Fibroblast of peridontal ligament (primary cell): ENCODE results near the gene MBNL2.
A peak's percentile ranks its signal among the peaks of the same experiment; 100 is the strongest.

Source experiments
- DNase-seq: peaks from one replicate; pipeline ENCODE4 v3.0.0-alpha.2; 2010; ENCODE audit errors: extremely low read depth

The MBNL2 gene

DNA sequence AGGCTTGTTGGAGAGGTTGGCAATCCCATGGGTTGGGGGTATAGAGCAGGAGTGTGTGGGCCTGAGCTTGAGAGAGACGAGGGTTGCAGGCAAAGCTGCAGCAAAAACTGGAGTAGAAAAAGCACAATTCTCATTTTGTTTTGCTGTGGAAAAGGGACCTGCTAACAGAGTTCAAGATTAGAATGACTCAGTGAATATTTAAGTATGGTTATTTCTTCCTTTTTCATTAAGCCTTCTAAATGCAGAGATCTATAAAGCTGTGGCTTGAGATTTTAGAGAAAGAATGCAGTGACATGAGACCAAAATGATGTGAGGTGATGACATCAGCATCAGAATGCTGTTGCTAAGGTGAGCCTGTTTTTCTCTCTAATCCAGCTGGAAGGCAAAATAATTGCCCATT is 10.8 kb upstream of the MBNL2 start:
- DNase-seq: peak; percentile 30

DNA sequence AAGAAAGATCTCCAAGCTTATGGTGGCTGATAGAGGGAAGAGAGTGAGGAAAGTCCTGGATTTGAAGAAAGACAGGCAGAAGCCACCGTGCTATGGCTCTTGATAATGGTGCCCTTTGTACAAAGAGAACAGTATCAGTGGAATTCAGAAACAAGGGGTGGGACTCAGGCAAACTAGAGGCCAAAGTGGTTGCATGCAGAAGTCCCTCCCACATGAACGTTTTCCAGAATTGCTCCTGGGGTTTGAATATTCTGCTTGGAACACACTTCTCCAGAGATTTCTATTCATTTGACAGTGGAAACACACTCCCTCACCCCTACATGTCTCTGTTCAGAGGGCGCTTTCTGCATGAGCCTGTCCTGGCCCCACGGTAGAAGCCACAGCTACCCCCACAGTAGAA is 10.1 kb upstream of the MBNL2 start:
- DNase-seq: no peak

DNA sequence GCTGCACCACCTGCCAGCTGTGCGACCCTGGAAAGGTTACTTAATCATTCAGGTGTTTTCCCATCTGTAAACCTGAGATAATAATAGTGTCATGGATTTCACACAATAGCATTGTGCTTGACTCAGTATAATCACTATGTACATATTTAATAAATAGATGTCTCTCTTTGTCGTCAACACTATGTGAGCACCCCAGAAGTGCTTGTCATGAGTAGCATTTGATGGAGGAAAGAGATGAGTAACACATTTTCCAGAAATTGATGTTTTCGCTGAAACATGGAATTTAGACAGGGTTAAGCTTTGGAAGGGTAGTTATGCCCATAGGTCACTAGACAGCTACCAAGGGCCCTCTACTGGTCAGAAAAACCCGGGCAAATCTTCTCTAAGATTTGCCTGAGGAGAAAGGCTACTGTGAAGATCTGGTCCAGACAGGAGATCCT is 9.5 kb upstream of the MBNL2 start:
- peak; percentile 65 for DNase-seq

DNA sequence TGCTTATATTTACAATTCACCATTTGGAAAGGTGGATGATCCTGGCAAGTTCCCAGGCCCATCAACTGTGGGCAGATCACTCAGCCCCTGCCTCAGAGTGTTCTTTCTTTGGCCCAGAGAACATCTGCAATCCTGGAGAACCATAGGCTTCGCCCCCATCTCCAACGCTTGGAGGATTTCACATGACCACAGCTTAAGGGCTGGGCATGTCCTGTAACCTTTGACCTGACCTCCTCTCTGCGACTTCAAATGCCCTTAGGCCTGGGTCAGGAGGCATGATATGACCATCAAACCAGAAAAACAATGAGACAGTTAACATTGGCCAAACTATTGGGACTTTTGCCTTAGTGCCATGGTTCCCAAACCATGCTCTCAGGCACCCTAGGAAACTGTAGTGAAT is 7.2 kb upstream of the MBNL2 start:
- no peak for DNase-seq

DNA sequence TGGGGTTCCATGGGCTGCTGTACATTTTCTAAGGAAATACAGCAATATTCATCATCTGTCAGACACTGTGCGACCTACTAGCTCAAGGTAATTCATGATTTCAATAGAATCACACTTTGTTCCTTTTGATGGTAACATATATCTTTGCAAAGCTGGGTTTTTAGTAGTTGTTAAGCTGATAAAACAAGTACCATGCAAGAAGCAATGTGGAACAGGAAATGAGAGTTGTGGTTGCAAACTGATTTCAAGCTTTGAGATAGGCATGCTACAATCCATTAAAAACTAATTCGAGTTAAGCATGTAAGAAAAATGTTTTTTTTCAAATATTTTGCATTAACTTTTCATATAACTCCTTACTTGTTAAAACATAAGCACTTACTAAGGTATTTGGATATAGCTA is 6.8 kb upstream of the MBNL2 start:
- no peak for DNase-seq

DNA sequence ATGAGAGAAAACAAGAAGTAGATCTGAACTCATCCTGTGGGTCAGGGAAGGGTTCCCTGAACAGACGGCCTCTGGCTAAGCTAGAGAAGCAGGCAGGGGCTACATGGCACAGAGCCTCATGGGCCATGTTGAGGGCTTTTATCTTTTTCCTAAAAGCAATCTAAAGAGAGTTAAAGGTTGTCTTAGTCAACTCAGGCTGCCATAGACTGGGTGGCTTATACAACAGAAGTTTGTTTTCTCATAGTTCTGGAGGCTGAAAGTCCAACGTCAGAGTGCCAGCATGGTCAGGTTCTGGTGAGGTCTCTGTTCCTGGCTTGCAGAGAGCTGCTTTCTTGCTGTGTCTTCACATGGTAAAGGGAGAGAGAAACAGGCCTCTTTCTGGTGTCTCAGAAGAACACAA is 2.9 kb upstream of the MBNL2 start:
- no peak for DNase-seq

DNA sequence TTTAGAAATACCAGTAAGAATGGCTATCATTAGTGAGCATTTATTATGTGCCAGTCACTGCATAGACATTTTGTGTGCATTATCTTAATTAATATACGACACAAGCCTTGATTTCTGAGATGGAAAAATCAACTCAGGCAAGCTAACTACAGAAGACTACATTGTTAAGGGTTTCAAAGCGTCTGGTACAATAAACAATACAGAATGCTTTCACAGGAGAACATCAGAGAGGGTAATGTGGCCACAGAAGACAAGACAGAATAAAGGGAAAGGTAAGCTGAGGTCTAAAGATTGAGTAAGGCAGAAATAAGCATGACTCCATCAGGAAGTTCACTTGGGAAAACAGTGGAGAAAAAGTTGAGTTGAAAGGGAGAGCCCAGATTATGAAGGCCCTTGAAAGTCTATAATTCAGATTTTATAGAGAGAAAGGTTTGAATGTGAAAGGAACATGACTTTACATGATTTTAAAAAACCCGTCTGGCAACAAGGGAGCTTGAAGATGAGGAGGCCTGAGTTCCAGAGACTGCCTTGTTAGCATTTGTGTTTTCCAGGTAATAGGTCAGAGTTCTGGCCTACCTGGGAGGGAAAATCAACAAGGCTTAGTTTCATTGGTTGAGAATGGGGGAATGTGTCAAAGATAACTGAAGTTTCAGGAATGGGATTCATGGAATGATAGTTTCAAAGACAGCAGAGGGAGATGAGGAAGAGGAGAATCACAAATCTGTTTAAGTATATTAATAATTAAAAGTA is 1.8 kb upstream of the MBNL2 start:
- DNase-seq: no peak

DNA sequence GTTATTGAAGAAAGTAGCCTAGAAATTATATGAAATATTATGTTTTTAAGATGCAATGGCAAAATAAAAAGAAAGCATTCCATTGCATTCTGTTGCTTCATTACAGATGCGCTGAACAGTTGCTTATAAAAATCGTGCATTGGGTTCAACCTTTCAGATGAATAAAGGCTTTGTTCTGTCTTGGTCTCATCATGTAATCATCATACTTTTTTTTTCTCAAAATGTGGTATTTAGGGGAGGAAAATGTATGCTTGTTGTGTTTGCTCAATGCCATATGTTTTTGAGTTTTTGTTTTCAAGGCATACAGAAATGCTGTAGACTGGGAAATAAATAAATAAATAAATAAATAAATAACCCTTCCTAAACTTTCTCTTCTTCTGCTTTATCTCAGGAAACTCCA is 1.1 kb upstream of the MBNL2 start:
- no peak for DNase-seq

DNA sequence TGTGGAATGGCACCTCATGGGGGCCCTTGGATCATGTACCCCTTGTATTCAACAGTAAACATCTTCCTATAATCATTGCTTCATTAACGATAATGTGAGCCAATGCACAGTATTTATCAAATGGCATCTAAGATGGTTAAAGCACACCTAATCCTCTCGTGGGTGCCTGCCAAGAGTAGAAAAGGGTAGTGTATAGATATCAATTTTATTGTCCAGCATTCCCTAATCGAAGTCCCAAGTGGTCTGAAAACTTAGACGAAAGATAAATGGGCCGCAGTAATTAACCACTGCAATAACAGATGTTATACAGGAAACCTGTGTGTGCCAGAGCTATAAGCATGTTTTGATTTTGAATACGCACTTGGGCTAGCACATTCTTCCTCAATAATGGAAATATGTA is 667 bp upstream of the MBNL2 start:
- no peak for DNase-seq

DNA sequence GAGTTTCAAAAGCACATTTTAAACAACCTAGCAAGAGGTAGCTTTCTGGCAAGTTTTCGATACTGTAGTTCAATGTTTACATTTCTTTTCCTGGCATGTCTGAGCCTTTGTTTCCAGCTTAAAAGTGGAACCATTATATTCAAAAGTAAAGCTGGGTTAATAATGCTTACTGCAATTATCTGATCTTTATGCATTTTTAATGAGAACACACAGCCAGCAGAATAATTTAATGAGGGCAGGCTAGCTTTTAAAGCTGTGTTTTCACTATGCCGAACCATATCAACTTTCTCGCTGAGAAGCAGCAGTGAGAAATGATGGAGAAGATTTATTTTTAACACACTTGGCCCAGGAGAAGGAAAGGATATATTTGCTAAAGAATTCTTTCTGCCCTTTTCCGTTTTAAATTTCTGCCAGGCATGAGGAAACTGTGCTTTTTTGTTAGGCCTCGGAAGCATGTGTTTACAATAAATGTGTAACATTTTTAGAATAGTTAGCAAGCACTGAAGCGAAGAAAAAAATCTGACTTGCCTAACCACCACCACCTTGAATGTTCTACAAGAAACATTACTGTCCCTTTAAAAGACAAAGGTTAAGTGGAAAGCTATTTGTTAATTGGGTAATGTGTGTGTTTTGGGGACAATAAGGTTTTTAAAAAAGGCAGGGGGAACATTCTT is 1.0 kb downstream of the MBNL2 start:
- no peak for DNase-seq

DNA sequence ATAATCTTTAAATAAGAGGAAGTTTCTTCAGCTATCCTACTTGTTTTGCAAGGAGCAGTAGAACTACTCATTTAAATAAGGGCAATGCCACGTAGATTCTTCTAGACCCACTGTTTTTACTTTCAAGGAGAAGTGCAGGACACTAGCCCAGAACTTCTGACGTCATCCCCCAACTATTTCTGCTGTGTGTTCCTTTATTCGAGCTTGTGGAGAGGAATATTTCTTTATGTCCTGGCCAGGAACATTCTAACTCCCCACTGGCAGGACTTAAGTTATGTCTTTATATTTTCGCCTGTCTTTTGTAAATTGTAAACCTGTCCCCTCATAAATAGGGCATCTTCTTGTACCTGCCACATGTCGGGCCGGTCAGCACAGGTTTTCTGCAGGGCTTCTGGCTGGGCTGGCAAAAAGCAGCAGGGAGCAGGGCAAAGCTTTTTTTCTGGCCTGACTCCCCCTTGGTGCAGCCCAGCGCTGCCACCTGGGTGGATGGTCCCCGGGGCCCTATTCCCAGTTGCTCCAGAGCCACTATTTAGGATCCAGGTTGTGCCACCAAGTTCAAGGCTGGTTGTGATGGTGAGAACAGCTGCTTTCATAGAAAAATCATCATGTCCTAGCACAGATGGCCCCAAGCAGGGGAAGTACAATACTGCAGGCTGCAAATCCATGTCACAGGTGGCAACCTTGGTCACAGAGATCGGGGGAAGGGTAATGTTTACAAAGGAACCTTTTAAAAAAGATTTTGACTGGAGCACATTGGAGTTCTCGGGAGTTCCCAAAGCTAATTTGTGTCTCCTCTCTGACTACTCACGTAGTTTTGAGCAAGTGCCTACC is 1.8 kb downstream of the MBNL2 start:
- peak; percentile 98 for DNase-seq

DNA sequence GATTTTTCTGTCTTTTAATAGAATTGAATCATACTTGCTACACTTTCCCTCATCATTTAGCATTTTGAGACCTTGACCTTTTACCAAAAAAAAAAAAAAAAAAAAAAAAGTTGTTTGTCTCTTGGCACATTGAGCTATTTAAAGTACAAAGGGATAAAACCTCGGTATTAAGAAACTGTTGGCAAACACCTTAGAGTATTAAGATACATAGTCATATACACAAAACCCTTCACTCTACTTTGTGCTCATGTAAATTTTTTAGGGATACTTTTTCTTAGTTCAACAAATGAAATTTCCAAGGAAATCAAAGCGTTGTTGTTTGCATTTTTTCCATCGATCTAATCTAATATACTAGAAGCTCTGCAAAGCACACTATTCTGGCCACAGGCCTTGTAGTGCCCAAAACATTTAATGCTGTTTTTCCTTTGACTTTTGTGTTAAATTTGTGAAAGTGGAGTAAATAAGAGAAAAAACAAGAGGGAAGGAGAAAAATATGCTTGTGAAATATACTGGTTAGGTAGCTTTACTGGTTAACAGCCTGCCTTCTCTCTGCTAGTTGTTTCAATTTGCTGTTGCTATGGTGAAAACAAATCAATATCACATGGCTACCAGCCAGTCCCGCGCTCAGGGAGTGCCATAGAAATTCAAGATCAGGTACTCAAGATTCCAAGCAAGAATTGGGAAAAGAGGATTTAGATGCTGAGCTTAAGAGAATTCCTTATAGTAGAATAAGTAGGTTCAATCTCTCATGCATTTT is 2.6 kb downstream of the MBNL2 start:
- DNase-seq: peak; percentile 72

DNA sequence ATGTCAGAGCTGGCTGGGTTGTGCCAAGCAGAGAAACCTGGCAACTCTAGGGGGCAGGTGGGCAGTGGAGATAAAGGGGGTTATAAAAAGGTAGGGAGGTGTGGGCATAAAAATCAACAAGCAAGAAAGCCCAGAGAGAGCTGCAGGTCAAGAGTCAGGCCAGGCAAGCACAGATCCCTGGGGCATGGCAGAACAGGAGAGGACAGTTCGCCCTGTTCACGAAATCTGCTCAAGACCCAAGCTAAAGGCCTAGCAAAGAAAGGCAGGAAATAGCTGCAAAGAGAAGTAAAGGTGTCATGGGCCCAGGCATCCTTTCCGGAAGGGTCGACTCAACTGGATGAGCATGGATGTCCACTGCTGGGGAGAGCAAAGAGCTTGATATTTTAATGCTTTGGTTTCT is 3.4 kb downstream of the MBNL2 start:
- DNase-seq: no peak

DNA sequence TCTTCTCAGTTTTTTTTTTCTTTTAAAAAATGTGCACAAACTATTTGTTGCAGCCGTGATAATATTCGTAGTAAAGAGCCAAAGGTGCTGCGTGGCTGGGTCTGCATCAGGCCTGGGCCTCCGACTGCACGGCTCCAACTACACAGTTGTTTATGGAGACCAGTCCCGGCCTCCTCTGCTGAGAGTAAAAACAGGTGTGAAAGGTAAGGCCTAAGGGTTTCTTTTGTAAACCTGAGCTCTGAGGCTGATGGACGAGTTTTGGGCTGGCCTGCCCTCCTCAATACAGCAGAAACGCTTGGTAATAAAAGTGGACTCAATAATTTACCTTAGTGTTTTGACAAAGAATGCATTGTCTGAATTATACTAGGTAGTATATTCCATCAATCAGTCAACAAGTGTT is 3.9 kb downstream of the MBNL2 start:
- no peak for DNase-seq

DNA sequence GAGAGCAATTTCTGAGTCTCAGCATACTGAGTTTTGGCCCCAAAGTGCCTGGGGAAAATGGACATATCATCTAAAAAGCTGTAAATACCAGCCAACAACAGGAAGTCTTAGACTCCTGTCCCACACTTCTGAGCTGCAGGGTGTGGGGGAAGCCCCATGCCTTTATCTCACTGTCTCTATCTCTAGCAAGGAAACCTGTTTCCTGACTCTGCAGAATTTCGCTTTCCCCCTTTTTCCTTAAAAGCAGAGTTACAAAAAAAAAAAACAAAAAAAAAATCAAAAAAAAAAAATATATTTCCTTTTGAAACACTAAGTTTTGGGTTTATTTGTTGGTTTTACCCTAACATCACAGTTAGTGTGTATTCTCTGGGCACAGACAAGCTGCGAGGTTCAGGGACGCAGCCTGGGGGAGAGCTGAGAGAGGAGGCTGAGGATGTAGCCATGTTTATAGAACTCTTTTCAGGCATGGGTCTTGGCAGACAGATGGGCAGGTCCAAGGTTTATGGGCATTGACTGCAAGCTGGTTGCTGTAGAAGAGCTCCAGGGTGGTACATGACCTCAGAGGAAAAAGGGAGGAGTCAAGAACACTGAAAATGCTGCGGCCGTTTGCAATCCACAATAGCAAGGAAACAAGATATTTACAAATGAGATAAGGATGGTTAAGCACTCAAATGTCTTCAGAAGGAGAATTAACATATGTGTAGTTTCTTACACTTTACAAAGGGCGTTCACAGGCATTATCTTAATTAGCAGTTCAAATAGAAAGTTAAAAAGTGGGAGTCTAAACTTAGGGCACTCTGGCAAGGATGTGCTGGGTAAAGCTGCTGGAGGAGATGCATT is 4.9 kb downstream of the MBNL2 start:
- DNase-seq: no peak

DNA sequence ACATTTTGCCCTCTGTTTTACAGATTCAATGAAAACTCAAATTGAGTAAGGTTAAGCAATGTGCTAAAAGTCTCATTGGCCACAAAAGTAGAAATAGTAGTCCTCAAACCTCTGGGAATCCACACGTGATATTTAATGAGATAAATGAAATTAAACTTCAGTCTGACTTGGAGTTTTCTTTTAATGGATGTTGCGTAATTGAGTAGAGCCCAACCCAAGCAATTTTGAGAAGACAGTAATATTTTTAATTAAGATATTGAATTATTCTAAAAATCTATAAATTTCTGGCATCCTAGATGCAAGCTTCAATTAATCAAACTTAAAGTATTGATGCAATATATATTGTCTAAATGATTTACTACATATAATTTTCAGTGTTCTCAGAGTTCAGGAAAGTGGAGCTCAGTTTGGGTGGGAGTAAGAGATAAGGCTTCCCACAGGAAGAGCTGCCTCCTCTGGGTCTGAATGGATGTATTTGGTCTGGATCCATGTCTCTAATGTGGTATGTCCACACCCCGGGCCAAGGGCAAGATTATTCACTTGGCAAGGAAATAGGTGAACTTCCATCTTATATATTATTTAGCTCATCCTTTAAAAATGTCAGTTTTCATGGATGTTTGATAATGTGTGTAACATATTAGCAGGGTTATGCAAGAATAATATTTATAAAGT is 6.9 kb downstream of the MBNL2 start:
- DNase-seq: no peak

DNA sequence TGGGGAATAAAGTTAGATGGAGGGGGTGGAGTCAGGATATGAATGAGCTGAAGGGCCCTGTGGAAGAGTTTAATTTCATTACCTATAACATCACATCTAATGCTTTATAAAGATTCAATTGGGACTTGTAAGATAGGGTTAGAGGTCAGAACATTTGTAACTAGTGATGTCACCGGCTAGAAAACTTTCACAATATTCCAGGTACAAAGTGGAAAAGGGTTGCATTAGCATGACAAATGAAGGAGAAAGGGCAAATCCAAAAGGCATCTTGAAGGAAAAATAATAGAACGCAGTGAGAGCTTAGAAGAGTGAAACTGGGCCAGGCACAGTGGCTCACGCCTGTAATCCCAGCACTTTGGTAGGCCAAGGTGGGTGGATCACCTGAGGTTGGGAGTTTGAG is 7.6 kb downstream of the MBNL2 start:
- DNase-seq: no peak

DNA sequence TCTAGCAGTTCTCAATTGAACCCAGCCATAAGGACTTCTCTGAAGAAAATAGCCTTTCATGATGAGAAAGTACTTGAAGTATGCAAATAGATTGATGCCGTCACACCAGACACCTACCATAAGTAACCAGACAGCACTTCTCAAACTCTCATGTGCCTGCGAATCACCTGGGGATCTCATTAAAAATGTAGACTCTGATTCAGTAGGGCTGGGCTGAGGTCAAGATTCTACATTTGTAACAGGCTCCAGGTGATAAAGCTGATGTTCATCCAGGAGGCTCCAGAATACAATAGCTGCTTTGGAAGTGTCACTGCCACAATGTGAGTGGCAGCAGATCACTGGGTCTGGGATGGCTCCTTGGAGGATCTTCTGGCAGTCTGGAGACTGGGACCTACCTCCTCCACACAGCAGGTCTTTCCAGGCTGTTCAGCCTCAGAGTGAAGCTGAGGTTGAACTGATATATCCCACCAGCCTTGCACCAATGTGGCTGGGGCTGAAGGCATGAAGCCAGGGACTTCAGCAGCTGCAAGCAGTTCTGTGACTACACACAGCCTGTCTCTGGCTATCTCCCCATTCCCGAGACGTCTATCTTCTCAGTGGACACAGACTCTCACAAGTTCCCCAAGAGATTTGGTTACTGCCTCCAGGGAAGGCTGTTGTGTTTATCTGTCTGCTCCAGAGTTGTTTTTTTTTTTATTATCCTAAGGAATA is 9.1 kb downstream of the MBNL2 start:
- DNase-seq: no peak

DNA sequence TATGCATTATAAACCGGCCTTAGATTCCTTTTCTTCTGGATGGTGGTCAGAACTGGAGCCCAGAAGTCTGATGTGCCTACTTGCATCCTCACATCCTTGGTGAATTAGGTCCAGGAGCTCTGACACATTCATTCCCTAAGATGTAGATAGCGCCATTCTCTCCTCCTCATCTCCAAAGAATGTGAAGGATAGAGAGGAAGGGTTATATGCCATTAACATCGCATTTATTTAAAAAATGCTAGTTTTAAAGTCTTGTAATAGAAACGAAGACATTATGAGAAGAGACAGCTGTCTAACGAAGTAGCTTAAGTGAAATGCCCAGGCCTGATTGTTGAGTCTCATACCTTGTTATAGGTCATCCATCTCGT is 9.7 kb downstream of the MBNL2 start:
- no peak for DNase-seq

DNA sequence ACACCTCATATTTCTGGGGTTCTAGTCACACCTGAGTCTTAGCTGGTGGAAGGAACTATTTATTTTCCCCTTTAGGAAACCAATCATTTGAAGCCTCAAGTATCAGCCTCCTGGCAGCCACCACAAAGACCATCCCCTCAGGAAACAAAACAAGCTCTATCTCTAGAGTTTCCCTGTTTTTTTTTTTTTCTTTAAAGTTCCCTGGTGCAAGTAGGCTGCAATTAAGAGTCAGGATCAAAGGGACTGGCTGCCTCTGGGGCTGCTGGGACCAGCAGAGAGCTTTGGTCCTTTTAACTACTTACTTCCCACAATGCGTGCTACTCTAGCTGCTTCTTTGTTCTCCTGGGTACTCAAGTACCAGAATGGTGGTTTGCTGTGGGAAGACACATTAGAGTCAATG is 11.4 kb downstream of the MBNL2 start:
- no peak for DNase-seq
